ENCODE measurements around the gene PARD3.

GRCh38 chr10:34606890-34607289 is 208.2 kb downstream of the PARD3 start:
- TF ChIP-seq, protein P1, sequence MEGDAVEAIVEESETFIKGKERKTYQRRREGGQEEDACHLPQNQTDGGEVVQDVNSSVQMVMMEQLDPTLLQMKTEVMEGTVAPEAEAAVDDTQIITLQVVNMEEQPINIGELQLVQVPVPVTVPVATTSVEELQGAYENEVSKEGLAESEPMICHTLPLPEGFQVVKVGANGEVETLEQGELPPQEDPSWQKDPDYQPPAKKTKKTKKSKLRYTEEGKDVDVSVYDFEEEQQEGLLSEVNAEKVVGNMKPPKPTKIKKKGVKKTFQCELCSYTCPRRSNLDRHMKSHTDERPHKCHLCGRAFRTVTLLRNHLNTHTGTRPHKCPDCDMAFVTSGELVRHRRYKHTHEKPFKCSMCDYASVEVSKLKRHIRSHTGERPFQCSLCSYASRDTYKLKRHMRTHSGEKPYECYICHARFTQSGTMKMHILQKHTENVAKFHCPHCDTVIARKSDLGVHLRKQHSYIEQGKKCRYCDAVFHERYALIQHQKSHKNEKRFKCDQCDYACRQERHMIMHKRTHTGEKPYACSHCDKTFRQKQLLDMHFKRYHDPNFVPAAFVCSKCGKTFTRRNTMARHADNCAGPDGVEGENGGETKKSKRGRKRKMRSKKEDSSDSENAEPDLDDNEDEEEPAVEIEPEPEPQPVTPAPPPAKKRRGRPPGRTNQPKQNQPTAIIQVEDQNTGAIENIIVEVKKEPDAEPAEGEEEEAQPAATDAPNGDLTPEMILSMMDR (conservative IDR thresholded peaks at IDR 0.05; ENCODE audit: low read length) = no peak
- TF ChIP-seq EZH2phosphoT487 (IDR thresholded peaks at IDR 0.05; ENCODE audit: borderline replicate concordance) = no peak

Data from Loucy (cell line).